Testis (tissue), 2 donors: ENCODE data around the gene TTLL1.

ENCODE experiments used
- CTCF ChIP-seq, 3 experiments: fragments of 450-650 bp in 2 of 3; fragments of 200-600 bp in 1 of 3; sonication (generic) in 1 of 3; IDR thresholded peaks; one replicate each; pipeline ENCODE4 v1.5.1; 2016 to 2019; ENCODE audit warnings: antibody characterized with exemption in 3 of 3, mild to moderate bottlenecking in 2 of 3, moderate library complexity in 1 of 3
- POLR2A ChIP-seq: fragments of 450-650 bp; IDR thresholded peaks from one replicate; pipeline ENCODE4 v1.6.1; 2017; ENCODE audit warnings: antibody characterized with exemption, mild to moderate bottlenecking, moderate library complexity

GRCh38 chr22:43088627-43088983, 586 bp downstream of the TTLL1 start:
- TF ChIP-seq CTCF (IDR thresholded peaks at IDR 0.05) (no peak), POLR2A (no peak)
